Mesenchymal stem cell (in vitro differentiated cells and primary cell): ENCODE data around the gene SREK1. TPM values are rescaled to one million over a fixed set of nuclear protein-coding genes. Genes with fewer than 3 reads are reported as not detected.

ENCODE experiments used
- DNase-seq: peaks from one replicate; pipeline ENCODE4 v3.0.0-alpha.2; 2013
- H2AFZ ChIP-seq: one replicate; pipeline ENCODE4 v1.6.1; 2013; ENCODE audit warnings: low read depth, mild to moderate bottlenecking, control low read depth, inconsistent platforms, low read length, moderate library complexity
- H2AK5ac ChIP-seq: 2 replicates; pipeline ENCODE4 v1.6.1; 2013; ENCODE audit warnings: low read length, moderate library complexity, mild to moderate bottlenecking, inconsistent platforms; ENCODE audit not compliant: severe bottlenecking
- H2BK120ac ChIP-seq: one replicate; pipeline ENCODE4 v1.6.1; 2013; ENCODE audit warnings: low read depth, mild to moderate bottlenecking, inconsistent platforms, low read length, moderate library complexity
- H2BK12ac ChIP-seq, 2 experiments: one replicate each; pipeline ENCODE4 v1.6.1; 2013; ENCODE audit warnings: inconsistent platforms in 2 of 2, low read length in 2 of 2, mild to moderate bottlenecking in 2 of 2, moderate library complexity in 2 of 2, control low read depth in 1 of 2
- H2BK15ac ChIP-seq: one replicate; pipeline ENCODE4 v1.6.1; 2013; ENCODE audit warnings: mild to moderate bottlenecking, low read depth, inconsistent platforms; ENCODE audit not compliant: poor library complexity, severe bottlenecking
- H2BK5ac ChIP-seq: 2 replicates; pipeline ENCODE4 v1.6.1; 2013; ENCODE audit warnings: low read depth, mild to moderate bottlenecking, low read length, control low read depth, inconsistent platforms; ENCODE audit not compliant: poor library complexity, severe bottlenecking
- H3K14ac ChIP-seq, 2 experiments: one replicate each; pipeline ENCODE4 v1.6.1; 2013; ENCODE audit warnings: inconsistent platforms in 2 of 2, low read length in 2 of 2, control low read depth in 1 of 2, mild to moderate bottlenecking in 1 of 2, moderate library complexity in 1 of 2
- H3K18ac ChIP-seq, 2 experiments: one replicate each; pipeline ENCODE4 v1.6.1; 2013; ENCODE audit warnings: inconsistent platforms in 2 of 2, low read length in 2 of 2, control low read depth in 1 of 2, low read depth in 1 of 2, mild to moderate bottlenecking in 1 of 2
- H3K23ac ChIP-seq, 2 experiments: one replicate each; pipeline ENCODE4 v1.6.1; 2013; ENCODE audit warnings: inconsistent platforms in 2 of 2, low read length in 2 of 2, mild to moderate bottlenecking in 2 of 2, moderate library complexity in 2 of 2, control low read depth in 1 of 2
- H3K27ac ChIP-seq: 2 replicates; pipeline ENCODE4 v1.5.1; 2013; ENCODE audit warnings: mild to moderate bottlenecking, moderate library complexity, low read length, control low read depth, inconsistent platforms; ENCODE audit not compliant: poor library complexity, severe bottlenecking
- H3K27me3 ChIP-seq, 2 experiments: 2 replicates each; pipeline versions ENCODE4 v1.6.1 to v1.7.0; 2013; ENCODE audit warnings: low read length in 2 of 2, mild to moderate bottlenecking in 2 of 2, moderate library complexity in 2 of 2, control low read depth in 1 of 2, inconsistent platforms in 1 of 2; ENCODE audit not compliant: control insufficient read depth in 1 of 2, insufficient read depth in 1 of 2
- H3K36me3 ChIP-seq, 2 experiments: 2 replicates each; pipeline versions ENCODE4 v1.6.1 to v1.7.0; 2013; ENCODE audit warnings: low read length in 2 of 2, control low read depth in 1 of 2, inconsistent platforms in 1 of 2, low read depth in 1 of 2, mild to moderate bottlenecking in 1 of 2; ENCODE audit not compliant: insufficient read depth in 2 of 2, control insufficient read depth in 1 of 2
- H3K4ac ChIP-seq, 2 experiments: one replicate each; pipeline ENCODE4 v1.6.1; 2013; ENCODE audit warnings: inconsistent platforms in 2 of 2, low read length in 2 of 2, mild to moderate bottlenecking in 2 of 2, moderate library complexity in 2 of 2, control low read depth in 1 of 2, low read depth in 1 of 2
- H3K4me1 ChIP-seq: 2 replicates; pipeline ENCODE4 v1.6.1; 2013; ENCODE audit warnings: low read depth, low read length, control low read depth; ENCODE audit not compliant: control insufficient read depth, insufficient read depth
- H3K4me2 ChIP-seq: 2 replicates; pipeline ENCODE4 v1.6.1; 2013; ENCODE audit warnings: low read length, mild to moderate bottlenecking, inconsistent platforms; ENCODE audit not compliant: poor library complexity, severe bottlenecking
- H3K4me3 ChIP-seq, 2 experiments: 2 replicates each; pipeline versions ENCODE4 v1.5.1 to v1.7.0; 2013; ENCODE audit warnings: low read length in 2 of 2, mild to moderate bottlenecking in 2 of 2, control low read depth in 1 of 2, low read depth in 1 of 2; ENCODE audit not compliant: insufficient read depth in 1 of 2
- H3K79me1 ChIP-seq: replicated peaks from 2 replicates; pipeline ENCODE4 v1.6.1; 2013; ENCODE audit warnings: mild to moderate bottlenecking, control low read depth, low read length, inconsistent platforms; ENCODE audit not compliant: poor library complexity, severe bottlenecking
- H3K9ac ChIP-seq: 2 replicates; pipeline ENCODE4 v1.7.0; 2013; ENCODE audit warnings: mild to moderate bottlenecking, low read length, moderate library complexity
- H3K9me3 ChIP-seq: 2 replicates; pipeline ENCODE4 v1.7.0; 2013; ENCODE audit warnings: mild to moderate bottlenecking, low read length; ENCODE audit not compliant: control insufficient read depth
- H4K8ac ChIP-seq: one replicate; pipeline ENCODE4 v1.6.1; 2013; ENCODE audit warnings: inconsistent platforms, mild to moderate bottlenecking, low read length, moderate library complexity
- H4K91ac ChIP-seq: one replicate; pipeline ENCODE4 v1.6.1; 2013; ENCODE audit warnings: mild to moderate bottlenecking, low read length, inconsistent platforms
- WGBS: methylation state at CpG from one replicate; pipeline ENCODE4 v1.1.7; 2013; ENCODE audit warnings: mixed read lengths; 5-methylcytosine and 5-hydroxymethylcytosine counted together
- polyA plus RNA-seq, 2 experiments: library from polyadenylated mRNA; stranded (reverse); fragments of 200-250 nt; gene quantifications; one replicate each; pipeline ENCODE4 v1.2.3, GENCODE V29; 2013

Gene SREK1
- polyA plus RNA-seq (2013, experiment 1 of 2), result 45.0 TPM
- polyA plus RNA-seq (2013, experiment 2 of 2), result 43.8 TPM

- Histone ChIP-seq H3K14ac (peak within 1 kb of the TSS in 1 of 2 experiments; percentile 90), H3K18ac (peak within 1 kb of the TSS; percentile 96), H2BK120ac (peak within 1 kb of the TSS; percentile 66), H4K8ac (peak within 1 kb of the TSS; percentile 94), H3K4me2 (peak within 1 kb of the TSS; percentile 64), H3K27ac (peak within 1 kb of the TSS; percentile 96), H2BK5ac (peak within 1 kb of the TSS; percentile 95), H2BK12ac (peak within 1 kb of the TSS in 1 of 2 experiments; percentile 42), H3K36me3 (no peaks in the 10 kb centered on the region), H2BK15ac (peak within 1 kb of the TSS; percentile 65), H2AFZ (peak within 1 kb of the TSS; percentile 85), H3K4me1 (no peaks in the 10 kb centered on the region), H3K9ac (peak within 1 kb of the TSS; percentile 96), H2AK5ac (peak within 1 kb of the TSS; percentile 30), H3K4me3 (peak within 1 kb of the TSS; percentile 88 to 89), H3K9me3 (no peaks in the 10 kb centered on the region), H3K79me1 (no peaks in the 10 kb centered on the region), H3K27me3 (no peaks in the 10 kb centered on the region), H3K23ac (peak within 1 kb of the TSS in 1 of 2 experiments; percentile 94), H4K91ac (peak within 1 kb of the TSS; percentile 64), H3K4ac (peak within 1 kb of the TSS; percentile 91 to 96)
- under 1% methylated on average over 85 of the region's 86 CpGs for WGBS
- DNase-seq, result peak; percentile 95
Observed at GRCh38 chr5:66144074-66144833, at the start of gene SREK1. TSS of gene SREK1 (plus strand) at chr5:66144300. CDS start at chr5:66144377, 77 bp downstream.

DNA sequence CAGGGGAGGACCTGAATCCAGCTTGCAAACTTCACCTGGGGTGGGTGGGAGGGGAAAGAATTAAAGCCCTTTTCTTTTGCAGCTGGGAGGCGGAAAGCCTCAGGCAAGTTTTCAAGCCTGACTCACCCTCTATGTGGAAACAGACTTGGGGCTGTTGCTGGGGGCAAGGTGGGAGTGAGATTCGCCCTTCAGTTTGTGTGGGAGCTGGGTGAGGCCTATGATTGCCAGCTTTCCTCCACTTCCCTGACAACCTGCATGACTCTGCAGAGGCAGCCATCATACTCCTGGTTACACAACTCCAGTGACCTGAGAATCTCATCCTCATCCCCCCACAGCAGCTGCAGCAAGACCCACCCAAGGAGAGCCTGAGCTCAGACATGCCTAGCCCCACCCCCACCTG is 43.2 kb upstream of the SREK1 start:
- no peak overlapping the region for H2AK5ac ChIP-seq
- no peak overlapping the region for H2BK15ac ChIP-seq
- H2AFZ ChIP-seq, result no peak overlapping the region
- DNase-seq, result no peak
- no peak overlapping the region for H3K14ac ChIP-seq
- H3K4ac ChIP-seq, result no peak overlapping the region
- no CpG with 5 or more reads among the region's 2 CpGs for WGBS
- peaks cover 83% of the 10 kb centered on the region for H3K9me3 ChIP-seq
- no peaks in the 10 kb centered on the region for H3K79me1 ChIP-seq
- H3K27me3 ChIP-seq, result no peaks in the 10 kb centered on the region
- H2BK12ac ChIP-seq, result no peak overlapping the region
- H4K91ac ChIP-seq, result no peak overlapping the region
- no peak overlapping the region for H2BK5ac ChIP-seq
- no peaks in the 10 kb centered on the region for H3K4me1 ChIP-seq
- no peak overlapping the region for H3K18ac ChIP-seq
- no peak overlapping the region for H3K23ac ChIP-seq
- H4K8ac ChIP-seq, result no peak overlapping the region
- no peak overlapping the region for H3K4me2 ChIP-seq
- H2BK120ac ChIP-seq, result no peak overlapping the region
- H3K4me3 ChIP-seq, result no peak overlapping the region
- peaks cover 9 to 15% of the 10 kb centered on the region in 2 experiments for H3K36me3 ChIP-seq
- no peak overlapping the region for H3K27ac ChIP-seq
- H3K9ac ChIP-seq, result no peak overlapping the region

- H3K79me1 ChIP-seq, result no peaks in the 10 kb centered on the region
- H2BK120ac ChIP-seq, result no peak overlapping the region
- H3K27ac ChIP-seq, result no peak overlapping the region
- no peak overlapping the region for H2AFZ ChIP-seq
- no peak overlapping the region for H3K4me2 ChIP-seq
- no peak overlapping the region for H3K18ac ChIP-seq
- H3K9me3 ChIP-seq, result peaks cover 17% of the 10 kb centered on the region
- H3K9ac ChIP-seq, result peak overlapping the region; percentile 46
- no peak overlapping the region for H2BK12ac ChIP-seq
- 63% methylated on average over 2 of the region's 2 CpGs for WGBS
- H3K4me3 ChIP-seq, result no peak overlapping the region
- no peak overlapping the region for H3K4ac ChIP-seq
- peak; percentile 52 for DNase-seq
- H3K4me1 ChIP-seq, result no peaks in the 10 kb centered on the region
- no peaks in the 10 kb centered on the region for H3K27me3 ChIP-seq
- H3K14ac ChIP-seq, result no peak overlapping the region
- no peaks in the 10 kb centered on the region for H3K36me3 ChIP-seq
- H4K8ac ChIP-seq, result no peak overlapping the region
- H2BK15ac ChIP-seq, result no peak overlapping the region
- no peak overlapping the region for H3K23ac ChIP-seq
- no peak overlapping the region for H4K91ac ChIP-seq
- no peak overlapping the region for H2BK5ac ChIP-seq
- no peak overlapping the region for H2AK5ac ChIP-seq
Observed at GRCh38 chr5:66113160-66113559, 30.9 kb upstream of the SREK1 start.

- Histone ChIP-seq H3K79me1 (no peaks in the 10 kb centered on the region), H3K27ac (no peak overlapping the region), H2BK120ac (no peak overlapping the region), H3K27me3 (no peaks in the 10 kb centered on the region), H3K4me1 (no peaks in the 10 kb centered on the region), H2BK15ac (no peak overlapping the region), H2BK5ac (no peak overlapping the region), H3K23ac (no peak overlapping the region), H3K36me3 (no peaks in the 10 kb centered on the region), H3K4ac (no peak overlapping the region), H3K4me3 (no peak overlapping the region), H3K9me3 (peaks cover 6% of the 10 kb centered on the region), H3K14ac (no peak overlapping the region), H2AFZ (no peak overlapping the region), H3K4me2 (no peak overlapping the region), H3K9ac (no peak overlapping the region), H4K91ac (no peak overlapping the region), H4K8ac (no peak overlapping the region), H2BK12ac (no peak overlapping the region), H3K18ac (no peak overlapping the region), H2AK5ac (no peak overlapping the region)
- 92% methylated on average over 4 of the region's 4 CpGs for WGBS
- DNase-seq, result no peak
Observed at GRCh38 chr5:66118304-66118703, 25.8 kb upstream of the SREK1 start.
